Gastrocnemius medialis (tissue), 4 donors: ENCODE results near the gene FALEC.
A peak's percentile ranks its signal among the peaks of the same experiment; 100 is the strongest.

Experiments
- CTCF ChIP-seq, 5 experiments: fragments of 450-650 bp in 3 of 5; fragments of 200-600 bp in 2 of 5; sonication (generic) in 2 of 5; IDR thresholded peaks in 4 of 5; conservative IDR thresholded peaks in 1 of 5; 1 replicate in 4 of 5; 2 replicates in 1 of 5; pipeline ENCODE4 v1.5.1; 2016 to 2019; ENCODE audit warnings: antibody characterized with exemption in 5 of 5, mild to moderate bottlenecking in 3 of 5, moderate library complexity in 3 of 5
- POLR2A ChIP-seq, 2 donors: fragments of 450-650 bp; IDR thresholded peaks; one replicate each; pipeline ENCODE4 v1.6.1; 2017; ENCODE audit warnings: antibody characterized with exemption in 2 of 2, mild to moderate bottlenecking in 2 of 2, moderate library complexity in 2 of 2

GRCh38 chr1:150552128-150552910 is 36.8 kb downstream of the FALEC start:
- TF ChIP-seq CTCF (IDR thresholded peaks at IDR 0.05 in 4 of 5, conservative IDR thresholded peaks at IDR 0.05 in 1 of 5), result no peak
- peak in 1 of 2 donors; percentile 26 for TF ChIP-seq POLR2A (IDR thresholded peaks at IDR 0.05)
